Epithelial cell of esophagus (primary cell): Measurements from ENCODE around the gene SMIM12.

Experiments
- DNase-seq: peaks from one replicate; pipeline ENCODE4 v3.0.0; 2010; ENCODE audit warnings: low read depth
- H3K4me3 ChIP-seq: 2 replicates; pipeline ENCODE4 v1.5.1; 2011; ENCODE audit warnings: mild to moderate bottlenecking, low read length, control low read depth
- TF ChIP-seq, protein P1 (sequence below): IDR thresholded peaks from 2 replicates; pipeline ENCODE4 v1.5.1; 2011; ENCODE audit warnings: low read depth, mild to moderate bottlenecking, low read length, control low read depth, inconsistent platforms; ENCODE audit not compliant: insufficient read depth; ENCODE audit errors: missing control alignments

Gene SMIM12

DNA sequence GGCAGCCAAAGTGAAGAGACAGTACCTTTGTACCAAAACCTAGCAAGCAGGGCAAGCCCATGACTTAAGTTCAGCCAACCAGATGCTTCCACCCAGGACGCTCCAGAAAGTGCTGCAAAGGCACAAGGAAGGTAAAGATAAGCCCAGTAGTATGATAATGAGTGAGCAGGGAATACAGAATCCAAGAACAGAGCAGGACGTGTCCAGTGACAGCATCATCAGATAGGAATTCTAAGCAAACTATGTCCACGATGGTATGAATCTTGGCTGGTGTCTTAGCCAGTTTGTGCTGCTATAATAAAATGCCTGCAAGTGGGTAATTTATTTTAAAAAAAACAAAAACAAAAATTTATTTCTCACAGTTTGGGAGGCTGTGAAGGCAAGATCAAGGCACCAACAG, 53.2 kb downstream of the SMIM12 start:
- H3K4me3 ChIP-seq: no peak overlapping the region
- peak; percentile 49 for DNase-seq
- TF ChIP-seq, protein P1, sequence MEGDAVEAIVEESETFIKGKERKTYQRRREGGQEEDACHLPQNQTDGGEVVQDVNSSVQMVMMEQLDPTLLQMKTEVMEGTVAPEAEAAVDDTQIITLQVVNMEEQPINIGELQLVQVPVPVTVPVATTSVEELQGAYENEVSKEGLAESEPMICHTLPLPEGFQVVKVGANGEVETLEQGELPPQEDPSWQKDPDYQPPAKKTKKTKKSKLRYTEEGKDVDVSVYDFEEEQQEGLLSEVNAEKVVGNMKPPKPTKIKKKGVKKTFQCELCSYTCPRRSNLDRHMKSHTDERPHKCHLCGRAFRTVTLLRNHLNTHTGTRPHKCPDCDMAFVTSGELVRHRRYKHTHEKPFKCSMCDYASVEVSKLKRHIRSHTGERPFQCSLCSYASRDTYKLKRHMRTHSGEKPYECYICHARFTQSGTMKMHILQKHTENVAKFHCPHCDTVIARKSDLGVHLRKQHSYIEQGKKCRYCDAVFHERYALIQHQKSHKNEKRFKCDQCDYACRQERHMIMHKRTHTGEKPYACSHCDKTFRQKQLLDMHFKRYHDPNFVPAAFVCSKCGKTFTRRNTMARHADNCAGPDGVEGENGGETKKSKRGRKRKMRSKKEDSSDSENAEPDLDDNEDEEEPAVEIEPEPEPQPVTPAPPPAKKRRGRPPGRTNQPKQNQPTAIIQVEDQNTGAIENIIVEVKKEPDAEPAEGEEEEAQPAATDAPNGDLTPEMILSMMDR: no peak

DNA sequence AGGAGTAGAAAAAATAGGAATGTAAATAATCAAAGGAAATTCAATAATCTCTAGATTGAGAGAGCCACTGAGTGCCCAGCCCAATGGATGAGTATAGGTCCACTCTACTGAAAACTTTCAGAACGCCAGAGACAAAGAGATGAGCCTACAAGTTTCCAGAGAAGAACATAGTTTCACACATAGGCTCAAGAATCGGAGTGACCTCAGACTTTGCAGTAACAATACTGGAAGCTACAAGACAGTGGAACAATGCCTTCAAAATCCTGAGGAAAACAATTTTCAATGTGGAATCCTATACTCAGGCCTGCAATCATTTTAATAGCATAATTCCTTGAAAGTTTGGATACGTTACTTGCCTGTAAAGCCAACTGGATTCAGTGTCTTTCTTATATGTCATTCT, 55.8 kb downstream of the SMIM12 start:
- H3K4me3 ChIP-seq: no peak overlapping the region
- no peak for DNase-seq
- TF ChIP-seq, protein P1: no peak
